GM23248 (cell line): ENCODE results near the gene TSEN54.

Experiments used
- EZH2 ChIP-seq: fragments of 200-600 bp; sonication (generic); IDR thresholded peaks from 2 replicates; pipeline ENCODE4 v1.6.1; 2018; ENCODE audit warnings: antibody characterized with exemption, mild to moderate bottlenecking; ENCODE audit not compliant: insufficient read depth, poor library complexity, severe bottlenecking
- EZH2phosphoT487 ChIP-seq: fragments of 200-600 bp; sonication (generic); IDR thresholded peaks from 2 replicates; pipeline ENCODE4 v1.6.1; 2018; ENCODE audit warnings: antibody characterized with exemption, moderate library complexity, mild to moderate bottlenecking, low read depth; ENCODE audit not compliant: insufficient read depth

DNA sequence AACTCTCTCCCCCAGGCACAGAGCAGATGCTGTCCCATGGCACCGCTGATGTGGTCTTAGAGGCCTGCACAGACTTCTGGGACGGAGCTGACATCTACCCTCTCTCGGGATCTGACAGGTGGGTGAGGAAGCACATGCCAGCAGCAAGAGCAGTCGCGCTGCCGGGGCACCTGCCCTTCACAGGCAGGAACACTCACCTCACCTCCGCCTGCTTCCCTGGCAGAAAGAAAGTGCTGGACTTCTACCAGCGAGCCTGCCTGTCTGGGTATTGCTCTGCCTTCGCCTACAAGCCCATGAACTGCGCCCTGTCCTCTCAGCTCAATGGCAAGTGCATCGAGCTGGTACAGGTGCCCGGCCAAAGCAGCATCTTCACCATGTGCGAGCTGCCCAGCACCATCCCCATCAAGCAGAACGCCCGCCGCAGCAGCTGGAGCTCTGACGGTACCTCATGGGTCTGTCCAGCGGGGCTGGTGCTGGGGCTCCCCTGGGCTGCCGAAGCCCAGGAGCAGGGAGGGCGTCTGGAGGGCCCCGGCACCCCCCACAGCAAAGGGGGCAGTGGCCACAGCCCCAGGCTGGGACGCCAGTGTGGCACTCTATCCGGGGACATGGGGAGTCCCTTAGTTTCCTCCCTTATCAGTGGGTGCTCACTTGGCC is 22.7 kb upstream of the TSEN54 start:
- TF ChIP-seq EZH2: no peak
- TF ChIP-seq EZH2phosphoT487: no peak
